Measurements from ENCODE around the gene NAMPT. TPM values are rescaled to one million over a fixed set of nuclear protein-coding genes. Genes with fewer than 3 reads are reported as not detected.

NAMPT gene
- total and polyA plus RNA-seq, 8 donors = 24.5 to 127 (median 59.1) TPM

- intact Hi-C loops (cut with DNase I) = no loop called here
- peaks cover 0 to 27% (median 17%) of the 10 kb centered on the region in 3 donors for H3K36me3 ChIP-seq
- FAIRE-seq = no peak
- no peak overlapping the region for H3K4me3 ChIP-seq
- no peaks in the 10 kb centered on the region for H3K27me3 ChIP-seq
- no peaks in the 10 kb centered on the region for H3K9me3 ChIP-seq
- peaks cover 0 to 15% (median 5%) of the 10 kb centered on the region in 3 donors for H3K4me1 ChIP-seq
- DNase-seq = no peak
- TF ChIP-seq, protein P1, sequence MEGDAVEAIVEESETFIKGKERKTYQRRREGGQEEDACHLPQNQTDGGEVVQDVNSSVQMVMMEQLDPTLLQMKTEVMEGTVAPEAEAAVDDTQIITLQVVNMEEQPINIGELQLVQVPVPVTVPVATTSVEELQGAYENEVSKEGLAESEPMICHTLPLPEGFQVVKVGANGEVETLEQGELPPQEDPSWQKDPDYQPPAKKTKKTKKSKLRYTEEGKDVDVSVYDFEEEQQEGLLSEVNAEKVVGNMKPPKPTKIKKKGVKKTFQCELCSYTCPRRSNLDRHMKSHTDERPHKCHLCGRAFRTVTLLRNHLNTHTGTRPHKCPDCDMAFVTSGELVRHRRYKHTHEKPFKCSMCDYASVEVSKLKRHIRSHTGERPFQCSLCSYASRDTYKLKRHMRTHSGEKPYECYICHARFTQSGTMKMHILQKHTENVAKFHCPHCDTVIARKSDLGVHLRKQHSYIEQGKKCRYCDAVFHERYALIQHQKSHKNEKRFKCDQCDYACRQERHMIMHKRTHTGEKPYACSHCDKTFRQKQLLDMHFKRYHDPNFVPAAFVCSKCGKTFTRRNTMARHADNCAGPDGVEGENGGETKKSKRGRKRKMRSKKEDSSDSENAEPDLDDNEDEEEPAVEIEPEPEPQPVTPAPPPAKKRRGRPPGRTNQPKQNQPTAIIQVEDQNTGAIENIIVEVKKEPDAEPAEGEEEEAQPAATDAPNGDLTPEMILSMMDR (IDR thresholded peaks at IDR 0.05) = no peak
- 89 to 94% methylated on average over 4 of the region's 4 CpGs for WGBS, 2 donors
- no peak for ATAC-seq
- H3K27ac ChIP-seq = no peak overlapping the region
Measured at GRCh38 chr7:106254525-106255116, 30.2 kb downstream of the NAMPT start.

DNA sequence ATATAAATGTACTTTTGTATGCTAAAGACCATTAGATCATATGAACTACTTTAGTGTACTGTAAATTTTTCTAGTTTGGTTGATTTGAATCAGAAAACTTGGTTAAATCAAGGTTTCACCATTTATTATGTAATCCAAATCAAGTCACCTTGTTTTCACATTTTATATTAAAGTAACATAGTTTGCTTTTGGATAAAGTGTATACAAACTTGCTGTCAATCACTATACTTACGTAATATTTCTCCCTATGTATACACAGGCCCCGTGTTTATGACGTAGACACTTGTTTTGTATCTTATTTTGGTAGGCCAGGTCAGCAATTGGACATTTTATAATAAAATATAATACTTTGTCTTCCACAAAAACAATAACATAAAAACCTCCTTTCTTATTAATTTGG, 32.2 kb downstream of the NAMPT start:
- Histone ChIP-seq H3K4me3 (no peak overlapping the region), H3K27ac (no peak overlapping the region), H3K27me3 (no peaks in the 10 kb centered on the region), H3K4me1 (peaks cover 0 to 15% (median 5%) of the 10 kb centered on the region in 3 donors), H3K36me3 (peaks cover 0 to 27% (median 7%) of the 10 kb centered on the region in 3 donors), H3K9me3 (no peaks in the 10 kb centered on the region)
- TF ChIP-seq, protein P1 (IDR thresholded peaks at IDR 0.05) = no peak
- DNase-seq (no peak), ATAC-seq (no peak), FAIRE-seq (no peak)
- 64 to 78% methylated on average over 3 of the region's 3 CpGs for WGBS, 2 donors
- intact Hi-C loops (cut with DNase I) = no loop called here

DNA sequence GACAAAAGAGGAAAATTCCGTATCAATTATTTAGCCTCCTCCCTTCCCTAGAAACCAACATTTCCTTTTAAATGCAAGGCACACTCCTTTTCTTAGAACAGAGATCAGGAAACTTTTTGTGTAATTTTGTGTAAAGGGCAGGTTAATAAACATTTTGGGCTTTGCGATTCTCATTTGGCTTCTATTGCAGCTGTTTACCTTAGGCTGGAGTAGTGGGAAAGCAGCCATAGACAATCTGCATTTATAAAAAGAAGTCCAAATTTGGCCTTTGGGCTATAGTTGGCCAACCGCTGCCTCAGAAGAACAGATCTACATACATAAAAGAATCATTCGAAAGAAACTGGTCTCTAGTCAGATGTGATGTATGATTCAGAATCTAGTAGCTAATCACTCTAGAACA, 35.3 kb downstream of the NAMPT start:
- H3K36me3 ChIP-seq = peaks cover 0 to 28% (median 7%) of the 10 kb centered on the region in 3 donors
- FAIRE-seq = no peak

GRCh38 chr7:106248600-106248999, 36.2 kb downstream of the NAMPT start:
- intact Hi-C loops (cut with DNase I) = loop anchor here in 1 of 3 donors (5.0 kb wide), 1 partner anchor 34 kb away; the partner anchor contains the start of gene NAMPT
- DNase-seq = no peak
- H3K4me1 ChIP-seq = no peaks in the 10 kb centered on the region
- H3K9me3 ChIP-seq = no peaks in the 10 kb centered on the region
- ATAC-seq = no peak
- no peak for FAIRE-seq
- WGBS, 2 donors = 97 to 98% methylated on average over 2 of the region's 2 CpGs
- peaks cover 0 to 24% (median 7%) of the 10 kb centered on the region in 3 donors for H3K36me3 ChIP-seq
- no peak overlapping the region for H3K4me3 ChIP-seq
- H3K27ac ChIP-seq = no peak overlapping the region
- no peaks in the 10 kb centered on the region for H3K27me3 ChIP-seq
- TF ChIP-seq, protein P1 (IDR thresholded peaks at IDR 0.05) = no peak

More for the DNA sequence above, 35.3 kb downstream of the NAMPT start:
- Histone ChIP-seq H3K4me3 (no peak overlapping the region), H3K9me3 (no peaks in the 10 kb centered on the region), H3K27ac (no peak overlapping the region), H3K4me1 (no peaks in the 10 kb centered on the region), H3K27me3 (no peaks in the 10 kb centered on the region)
- ATAC-seq (no peak), DNase-seq (no peak)
- intact Hi-C loops (cut with DNase I) = loop anchor here in 1 of 3 donors (5.0 kb wide), 1 partner anchor 33 kb away; the partner anchor contains the start of gene NAMPT
- 97 to 99% methylated on average over 4 of the region's 4 CpGs for WGBS, 2 donors
- TF ChIP-seq, protein P1 (IDR thresholded peaks at IDR 0.05) = no peak

DNA sequence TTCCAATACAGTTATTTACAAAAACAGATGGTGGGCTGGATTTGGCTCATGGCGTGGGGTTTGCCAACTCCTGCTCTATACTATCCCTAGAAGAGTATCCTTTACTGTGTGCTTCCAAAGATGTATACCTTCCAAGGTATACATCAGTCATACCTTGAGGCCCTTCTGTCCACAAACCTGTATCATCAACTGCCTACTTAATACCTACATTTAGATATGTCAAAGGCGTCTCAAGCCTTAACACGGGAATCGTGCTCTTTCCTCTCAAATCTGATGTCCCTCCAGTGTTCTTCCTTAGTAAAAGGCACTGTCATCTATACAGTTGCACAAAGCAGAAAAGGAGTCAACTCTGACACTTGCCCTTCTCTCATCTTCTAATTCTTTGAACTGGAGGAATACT, 36.9 kb downstream of the NAMPT start:
- Histone ChIP-seq H3K27me3 (no peaks in the 10 kb centered on the region), H3K4me1 (no peaks in the 10 kb centered on the region), H3K4me3 (no peak overlapping the region), H3K9me3 (no peaks in the 10 kb centered on the region), H3K27ac (no peak overlapping the region), H3K36me3 (peaks cover 0 to 23% (median 5%) of the 10 kb centered on the region in 3 donors)
- FAIRE-seq (no peak), ATAC-seq (no peak), DNase-seq (no peak)
- TF ChIP-seq, protein P1 (IDR thresholded peaks at IDR 0.05) = no peak
- intact Hi-C loops (cut with DNase I) = loop anchor here in 1 of 3 donors (5.0 kb wide), 1 partner anchor 34 kb away; the partner anchor contains the start of gene NAMPT
- WGBS, 2 donors = 97% methylated on average over 4 of the region's 4 CpGs

Data from pancreas (tissue), 10 donors.